Measurements from ENCODE around the gene WDR90.

WDR90 gene

GRCh38 chr16:684961-685696 lies 36.0 kb downstream of the WDR90 start:
- no peaks in the 10 kb centered on the region for H3K9me3 ChIP-seq (ENCODE audit: control insufficient read depth, insufficient read depth, low read depth, low read length)
- no peak overlapping the region for H3K4me3 ChIP-seq (ENCODE audit: low read depth, low read length)
- peaks cover 3 to 72% of the 10 kb centered on the region in 2 experiments; a peak in 1 of 3 replicates for H3K36me3 ChIP-seq (ENCODE audit: control insufficient read depth in 2 of 2, insufficient read depth in 1 of 2, low read length in 2 of 2)
- H3K27ac ChIP-seq (ENCODE audit: extremely low read depth, low read depth, low read length): no peak overlapping the region; the same call in 1 of the 2 replicates
- H3K4me1 ChIP-seq (ENCODE audit: control insufficient read depth, insufficient read depth, low read length): peaks cover 9% of the 10 kb centered on the region; the same call in 1 of the 2 replicates
- POLR2A ChIA-PET: interaction anchor here (1.0 to 1.4 kb wide), 7 partner anchors 10 to 450 kb away, joined by 3 to 9 read pairs (median 4); partner anchors contain the start of genes CCDC78, FAM234A, HAGHL and RHBDL1
- CTCF ChIA-PET: interaction anchor here (1.8 kb wide), 1 partner anchor 27 kb away, joined by 3 read pairs; no protein-coding TSS in a partner anchor
- TF ChIP-seq IKZF3 (tag by site-specific recombination; IDR thresholded peaks at IDR 0.05) (no peak), ZNF292 (tag by site-specific recombination; IDR thresholded peaks at IDR 0.05; ENCODE audit: borderline replicate concordance, low read depth) (no peak), ZNF48 (tag by site-specific recombination; IDR thresholded peaks at IDR 0.05) (no peak), SP2 (tag by site-specific recombination; IDR thresholded peaks at IDR 0.05) (no peak), ZBTB44 (tag by site-specific recombination; IDR thresholded peaks at IDR 0.05) (no peak), ZNF473 (tag by site-specific recombination; IDR thresholded peaks at IDR 0.05) (no peak), ZNF837 (tag by site-specific recombination; IDR thresholded peaks at IDR 0.05) (0 out of 2 replicates have a peak, but pooled peaks have one; percentile 41), ZFP37 (tag by site-specific recombination; IDR thresholded peaks at IDR 0.05) (no peak), ZNF362 (tag by site-specific recombination; IDR thresholded peaks at IDR 0.05) (no peak), ZNF211 (tag by site-specific recombination; IDR thresholded peaks at IDR 0.05; ENCODE audit: low read depth) (no peak), INSM2 (tag by site-specific recombination; IDR thresholded peaks at IDR 0.05) (no peak), MEIS1 (CRISPR knock-in tag; IDR thresholded peaks at IDR 0.05; ENCODE audit: borderline replicate concordance) (no peak), SETDB1 (IDR thresholded peaks at IDR 0.05; ENCODE audit: insufficient read length, low read length) (no peak), ZNF24 (tag by site-specific recombination; IDR thresholded peaks at IDR 0.05) (no peak), SCRT2 (tag by site-specific recombination; IDR thresholded peaks at IDR 0.05) (peak; percentile 93), ZNF600 (tag by site-specific recombination; IDR thresholded peaks at IDR 0.05) (peak; percentile 29; the same call in 1 of the 2 replicates), ZNF23 (tag by site-specific recombination; IDR thresholded peaks at IDR 0.05; ENCODE audit: borderline replicate concordance) (no peak), ZNF184 (tag by site-specific recombination; IDR thresholded peaks at IDR 0.05) (no peak), ZNF701 (tag by site-specific recombination; IDR thresholded peaks at IDR 0.05) (no peak), SP3 (tag by site-specific recombination; IDR thresholded peaks at IDR 0.05) (no peak), MYNN (tag by site-specific recombination; IDR thresholded peaks at IDR 0.05; ENCODE audit: borderline replicate concordance) (no peak), ZNF596 (tag by site-specific recombination; IDR thresholded peaks at IDR 0.05) (no peak), SCRT1 (tag by site-specific recombination; IDR thresholded peaks at IDR 0.05; ENCODE audit: borderline replicate concordance) (peak; percentile 37; the same call in 1 of the 2 replicates), PBX3 (CRISPR knock-in tag; IDR thresholded peaks at IDR 0.05) (0 out of 2 replicates have a peak, but pooled peaks have one; percentile 58), ZBTB11 (tag by site-specific recombination; conservative IDR thresholded peaks at IDR 0.05; ENCODE audit: low read depth) (no peak), ZNF560 (tag by site-specific recombination; IDR thresholded peaks at IDR 0.05; ENCODE audit: borderline replicate concordance) (no peak), YY2 (tag by site-specific recombination; IDR thresholded peaks at IDR 0.05) (no peak), KLF17 (tag by site-specific recombination; IDR thresholded peaks at IDR 0.05) (no peak)

Measured in HEK293 (cell line).